A549 (cell line): ENCODE data around the gene ABLIM1.

Experiments
- CTCF ChIP-seq: fragments of >200 bp; sonication (Bioruptor Twin); formaldehyde crosslinking; IDR thresholded peaks from 3 replicates; pipeline ENCODE4 v1.5.1; 2016
- ELK1 ChIP-seq: fragments of 150-350 bp; IDR thresholded peaks from 2 replicates; pipeline ENCODE4 v1.6.1; 2014; ENCODE audit warnings: low read depth, mild to moderate bottlenecking, low read length
- EP300 ChIP-seq, 2 experiments: fragments of >200 bp; sonication (Bioruptor Twin); formaldehyde crosslinking; IDR thresholded peaks; 2 replicates in 1 of 2; 3 replicates in 1 of 2; pipeline ENCODE4 v1.6.1; 2016 to 2017
- JUNB ChIP-seq: fragments of >200 bp; sonication (Bioruptor Twin); formaldehyde crosslinking; IDR thresholded peaks from 2 replicates; pipeline ENCODE4 v1.6.1; 2016
- KDM5A ChIP-seq: fragments of 200-600 bp; sonication (generic); IDR thresholded peaks from 2 replicates; pipeline ENCODE4 v1.6.1; 2016; ENCODE audit warnings: antibody characterized with exemption, mild to moderate bottlenecking
- MAX ChIP-seq: IDR thresholded peaks from 2 replicates; pipeline ENCODE4 v1.6.1; 2012
- PHF8 ChIP-seq: fragments of 200-600 bp; sonication (generic); IDR thresholded peaks from 2 replicates; pipeline ENCODE4 v1.6.1; 2016; ENCODE audit warnings: low read depth, mild to moderate bottlenecking, antibody characterized with exemption, moderate library complexity, borderline replicate concordance
- POLR2A ChIP-seq: IDR thresholded peaks from 2 replicates; pipeline ENCODE4 v1.6.1; 2012; ENCODE audit warnings: mild to moderate bottlenecking, low read length
- RAD21 ChIP-seq, 2 experiments: fragments of >200 bp in 1 of 2; sonication (Bioruptor Twin) in 1 of 2; formaldehyde crosslinking in 1 of 2; IDR thresholded peaks in 1 of 2; conservative IDR thresholded peaks in 1 of 2; 2 replicates in 1 of 2; 3 replicates in 1 of 2; pipeline ENCODE4 v1.6.1; 2012 to 2018; ENCODE audit warnings: inconsistent platforms in 1 of 2

GRCh38 chr10:114444819-114445218, 213.3 kb downstream of the ABLIM1 start:
- TF ChIP-seq CTCF, result no peak
- no peak for TF ChIP-seq EP300 (IDR thresholded peaks at IDR 0.05)
- no peak for TF ChIP-seq POLR2A
- TF ChIP-seq MAX, result no peak
- TF ChIP-seq ELK1, result no peak
- no peak for TF ChIP-seq JUNB
- TF ChIP-seq RAD21 (conservative IDR thresholded peaks at IDR 0.05 in 1 of 2, IDR thresholded peaks at IDR 0.05 in 1 of 2), result peak in 1 of 2 experiments; percentile 29; a peak in 1 of 5 replicates
- no peak for TF ChIP-seq PHF8
- TF ChIP-seq KDM5A, result no peak
